Activated T-cell treated with anti-CD3 and anti-CD28 coated beads for 1 hour (primary cell): ENCODE results near the gene TIPARP.

ENCODE experiments used
- DNase-seq: peaks from one replicate; pipeline ENCODE4 v3.0.0-alpha.2; 2020; ENCODE audit warnings: low read depth

Gene TIPARP

DNA sequence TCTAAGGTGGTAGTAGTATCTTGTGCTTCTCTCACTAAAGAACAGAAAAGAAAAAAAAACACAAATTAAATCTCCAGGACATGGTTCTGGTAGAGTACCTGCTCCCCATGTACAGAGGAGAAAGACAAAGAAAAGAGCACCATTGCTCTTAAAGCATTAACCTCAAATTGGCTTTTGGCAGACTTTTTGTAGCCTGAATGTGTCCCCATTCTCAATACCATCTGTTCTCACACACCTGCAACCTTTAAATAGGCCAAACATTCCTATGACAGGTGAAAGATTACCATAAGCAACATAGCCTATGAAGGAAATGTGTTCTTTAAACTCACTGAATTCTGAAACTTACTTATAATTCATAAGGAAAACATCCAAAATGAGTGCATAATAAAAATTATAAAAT is 68.0 kb downstream of the TIPARP start:
- DNase-seq: no peak

DNA sequence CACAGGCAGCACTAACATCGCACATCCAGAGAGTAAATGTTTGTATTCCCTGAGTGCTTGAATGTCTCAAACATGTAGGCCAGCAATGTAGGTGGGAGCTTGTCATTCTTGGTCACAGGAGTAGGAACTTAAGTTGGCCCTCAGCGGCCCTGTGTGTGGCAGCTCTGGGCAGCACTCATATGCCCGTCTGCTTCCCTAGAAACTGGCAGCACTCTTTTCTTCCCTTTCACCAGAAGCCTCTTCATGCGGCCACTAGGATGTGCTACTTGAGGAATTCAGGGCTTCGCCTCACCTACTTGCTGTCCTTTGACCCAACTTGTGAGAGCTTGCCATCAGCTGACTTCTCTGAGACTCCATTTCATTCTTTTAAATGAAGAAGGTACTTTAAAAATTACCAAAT is 69.5 kb downstream of the TIPARP start:
- no peak for DNase-seq

DNA sequence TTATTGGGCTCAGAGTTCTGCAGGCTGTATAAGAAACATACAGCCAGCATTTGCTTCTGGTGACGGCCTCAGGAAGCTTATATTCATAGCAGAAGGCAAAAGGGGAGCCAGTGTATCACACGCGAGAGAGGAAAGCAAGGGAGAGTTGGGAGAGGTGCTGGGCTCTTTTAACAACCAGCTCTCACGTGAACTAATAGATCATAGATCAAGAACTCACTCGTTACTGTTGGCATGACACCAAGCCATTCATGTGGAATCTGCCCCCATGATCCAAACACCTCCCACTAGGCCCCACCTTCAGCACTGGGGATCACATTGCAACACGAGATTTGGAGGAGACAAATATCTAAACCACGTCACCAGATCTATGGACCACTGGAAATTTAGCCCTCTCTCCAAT is 70.2 kb downstream of the TIPARP start:
- DNase-seq: no peak

- no peak for DNase-seq
Observed at GRCh38 chr3:156745766-156746165, 71.4 kb downstream of the TIPARP start.

- no peak for DNase-seq
Observed at GRCh38 chr3:156747046-156747445, 72.7 kb downstream of the TIPARP start.

DNA sequence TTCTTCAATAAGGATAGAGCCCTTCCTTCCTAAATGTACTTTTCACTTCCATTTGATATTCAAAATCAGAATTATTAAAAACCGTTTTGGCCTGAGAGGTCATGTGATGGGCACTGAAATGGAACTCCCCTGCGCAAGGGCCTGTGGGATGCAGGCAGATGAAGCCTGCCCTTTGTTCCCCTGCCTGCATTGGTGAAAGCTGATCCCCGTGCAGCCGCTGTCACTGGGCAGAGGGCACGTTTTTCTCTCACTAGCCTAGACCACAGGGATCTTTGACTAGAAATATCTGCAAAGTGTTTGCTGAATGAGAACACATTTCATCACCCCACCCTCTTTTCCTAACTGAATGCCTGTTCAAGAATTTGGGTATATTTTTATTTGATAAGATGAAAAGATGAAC is 74.9 kb downstream of the TIPARP start:
- no peak for DNase-seq

DNA sequence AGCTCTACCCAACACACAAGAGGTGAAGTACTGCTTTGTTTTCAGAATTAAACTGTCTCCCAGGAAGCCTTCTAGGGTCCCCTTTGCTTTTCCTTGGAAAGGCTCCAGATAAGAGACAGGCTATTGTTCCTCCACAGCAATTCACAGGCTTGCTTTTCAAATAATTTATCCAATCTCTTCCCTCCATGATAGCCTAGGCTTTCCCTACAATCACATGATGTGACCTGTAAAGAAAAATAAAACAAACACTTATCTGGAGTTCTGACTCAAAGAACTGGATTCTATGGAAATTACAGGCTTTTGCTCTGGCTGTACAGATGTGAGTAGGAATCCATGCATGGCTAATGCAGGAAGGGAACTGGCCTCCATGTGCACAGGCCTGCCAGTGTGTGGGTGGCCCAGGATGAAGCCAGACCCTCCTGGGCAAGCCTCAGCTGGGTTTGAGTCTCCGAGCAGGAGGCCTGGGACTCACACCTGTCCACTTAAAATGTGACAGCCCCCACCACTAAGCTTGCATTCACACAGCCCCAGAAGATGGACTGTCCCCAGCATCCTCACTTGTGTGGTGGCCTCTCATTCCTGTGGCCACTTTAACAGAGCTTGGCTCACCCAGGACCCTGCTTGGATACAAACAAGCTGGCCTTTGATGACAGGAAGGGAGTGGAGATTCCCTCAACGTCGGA is 75.9 kb downstream of the TIPARP start:
- DNase-seq: no peak

DNA sequence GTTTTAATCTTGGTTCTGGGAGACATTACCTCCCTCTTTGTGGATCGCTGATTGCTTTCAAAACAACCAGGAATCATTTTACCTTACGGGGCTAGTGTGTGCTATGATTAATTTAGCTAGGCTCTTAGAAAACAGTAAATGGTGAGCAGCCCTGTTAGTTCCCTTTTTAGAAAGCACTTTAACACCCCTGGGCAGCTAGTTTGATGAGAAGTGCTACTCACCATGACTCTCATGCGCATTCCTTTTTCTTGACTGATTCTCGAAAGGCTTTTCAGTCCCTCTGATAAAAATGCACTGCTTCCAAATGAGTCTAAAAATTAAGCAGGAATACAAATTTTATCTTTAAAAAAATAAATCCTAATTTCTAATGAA is 76.5 kb downstream of the TIPARP start:
- no peak for DNase-seq

- DNase-seq: no peak
Observed at GRCh38 chr3:156751461-156752025, 77.2 kb downstream of the TIPARP start.
